Ascending aorta (tissue), 2 donors: Measurements from ENCODE around the gene RPLP2. TPM values are rescaled to one million over a fixed set of nuclear protein-coding genes. Genes with fewer than 3 reads are reported as not detected.

Experiments
- DNase-seq, 2 donors: peaks; one replicate each; pipeline ENCODE4 v3.0.0-alpha.2; 2019; ENCODE audit warnings: low spot score in 2 of 2
- H3K27ac ChIP-seq, 2 donors: fragments of 200-600 bp; sonication (generic); one replicate each; pipeline ENCODE4 v1.5.1; 2016 to 2017; ENCODE audit warnings: mild to moderate bottlenecking in 1 of 2
- H3K27me3 ChIP-seq: fragments of 200-600 bp; sonication (generic); one replicate; pipeline ENCODE4 v1.5.1; 2017
- H3K36me3 ChIP-seq, 2 donors: fragments of 200-600 bp; sonication (generic); one replicate each; pipeline ENCODE4 v1.5.1; 2016
- H3K4me1 ChIP-seq, 2 donors: fragments of 200-600 bp; sonication (generic); one replicate each; pipeline ENCODE4 v1.5.1; 2016 to 2017; ENCODE audit warnings: mild to moderate bottlenecking in 1 of 2
- H3K4me3 ChIP-seq, 2 donors: fragments of 200-600 bp; sonication (generic); one replicate each; pipeline ENCODE4 v1.5.1; 2016 to 2017; ENCODE audit warnings: mild to moderate bottlenecking in 1 of 2
- H3K9me3 ChIP-seq, 2 donors: fragments of 200-600 bp; sonication (generic); one replicate each; pipeline ENCODE4 v1.5.1; 2016
- intact Hi-C: fragments of 100-400 bp; cut with DNase I; formaldehyde crosslinking; loops from one replicate; pipeline ENCODE4 v1.15.1; 2023
- total RNA-seq: library from RNA; depleted of rRNA; stranded (reverse); fragments of >200 nt; gene quantifications from one replicate; pipeline ENCODE4 v1.1.0, GENCODE V29; 2016
- TF ChIP-seq, protein P1 (sequence below), 3 experiments: fragments of 200-600 bp in 2 of 3; fragments of 450-650 bp in 1 of 3; sonication (generic) in 2 of 3; IDR thresholded peaks; one replicate each; pipeline ENCODE4 v1.5.1; 2016 to 2019; ENCODE audit warnings: antibody characterized with exemption in 3 of 3, mild to moderate bottlenecking in 1 of 3, moderate library complexity in 1 of 3

RPLP2 gene
- total RNA-seq, 1 donor from 2014 or later, result 897 TPM

DNA sequence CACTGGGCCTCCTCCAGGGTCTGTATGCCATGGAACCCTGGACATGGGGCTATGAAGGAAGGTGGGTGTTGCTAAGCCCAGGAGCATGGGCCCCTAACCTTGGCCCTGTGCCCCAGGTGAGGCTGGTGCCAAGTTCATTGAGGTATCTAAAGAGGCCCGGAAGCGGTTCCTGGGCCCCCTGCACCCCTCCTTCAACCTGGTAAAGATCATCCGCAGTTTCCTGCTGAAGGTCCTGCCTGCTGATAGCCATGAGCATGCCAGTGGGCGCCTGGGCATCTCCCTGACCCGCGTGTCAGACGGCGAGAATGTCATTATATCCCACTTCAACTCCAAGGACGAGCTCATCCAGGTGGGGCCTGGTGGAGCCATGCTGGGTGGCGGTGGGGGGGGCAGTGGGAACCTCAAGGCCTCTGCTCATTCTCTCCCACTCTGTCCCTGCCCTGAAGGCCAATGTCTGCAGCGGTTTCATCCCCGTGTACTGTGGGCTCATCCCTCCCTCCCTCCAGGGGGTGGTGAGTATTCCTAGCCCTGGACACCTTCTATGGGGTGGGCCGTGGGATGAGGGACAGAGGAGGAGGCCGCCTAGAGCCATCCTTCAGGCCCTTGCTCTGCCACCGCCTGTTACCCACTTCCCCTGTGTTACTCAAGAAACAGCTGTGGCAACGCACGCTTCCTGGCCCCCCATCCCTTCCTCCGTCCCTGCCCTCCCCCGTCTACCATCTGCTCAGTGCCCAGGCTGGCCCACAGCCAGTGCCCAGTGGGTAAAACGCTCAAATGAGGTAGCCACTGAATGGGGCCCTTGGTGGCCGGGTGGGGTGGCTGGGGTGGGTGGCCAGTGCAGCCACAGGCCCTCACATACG is 12.0 kb downstream of the RPLP2 start:
- Histone ChIP-seq H3K36me3 (peaks cover 36 to 45% of the 10 kb centered on the region in 2 donors), H3K27me3 (no peaks in the 10 kb centered on the region), H3K9me3 (no peaks in the 10 kb centered on the region), H3K27ac (peak overlapping the region; percentile 66 to 98), H3K4me3 (peak overlapping the region; percentile 18 to 80), H3K4me1 (peaks cover 16 to 26% of the 10 kb centered on the region in 2 donors)
- TF ChIP-seq, protein P1, sequence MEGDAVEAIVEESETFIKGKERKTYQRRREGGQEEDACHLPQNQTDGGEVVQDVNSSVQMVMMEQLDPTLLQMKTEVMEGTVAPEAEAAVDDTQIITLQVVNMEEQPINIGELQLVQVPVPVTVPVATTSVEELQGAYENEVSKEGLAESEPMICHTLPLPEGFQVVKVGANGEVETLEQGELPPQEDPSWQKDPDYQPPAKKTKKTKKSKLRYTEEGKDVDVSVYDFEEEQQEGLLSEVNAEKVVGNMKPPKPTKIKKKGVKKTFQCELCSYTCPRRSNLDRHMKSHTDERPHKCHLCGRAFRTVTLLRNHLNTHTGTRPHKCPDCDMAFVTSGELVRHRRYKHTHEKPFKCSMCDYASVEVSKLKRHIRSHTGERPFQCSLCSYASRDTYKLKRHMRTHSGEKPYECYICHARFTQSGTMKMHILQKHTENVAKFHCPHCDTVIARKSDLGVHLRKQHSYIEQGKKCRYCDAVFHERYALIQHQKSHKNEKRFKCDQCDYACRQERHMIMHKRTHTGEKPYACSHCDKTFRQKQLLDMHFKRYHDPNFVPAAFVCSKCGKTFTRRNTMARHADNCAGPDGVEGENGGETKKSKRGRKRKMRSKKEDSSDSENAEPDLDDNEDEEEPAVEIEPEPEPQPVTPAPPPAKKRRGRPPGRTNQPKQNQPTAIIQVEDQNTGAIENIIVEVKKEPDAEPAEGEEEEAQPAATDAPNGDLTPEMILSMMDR (IDR thresholded peaks at IDR 0.05), result no peak
- intact Hi-C loops, result no loop called here
- no peak for DNase-seq

GRCh38 chr11:823441-824291 is 13.9 kb downstream of the RPLP2 start:
- intact Hi-C loops, result no loop called here
- TF ChIP-seq, protein P1 (IDR thresholded peaks at IDR 0.05), result no peak
- Histone ChIP-seq H3K36me3 (peaks cover 36 to 45% of the 10 kb centered on the region in 2 donors), H3K27me3 (no peaks in the 10 kb centered on the region), H3K27ac (no peak overlapping the region), H3K9me3 (no peaks in the 10 kb centered on the region), H3K4me3 (no peak overlapping the region), H3K4me1 (peaks cover 16 to 33% of the 10 kb centered on the region in 2 donors)
- no peak for DNase-seq

DNA sequence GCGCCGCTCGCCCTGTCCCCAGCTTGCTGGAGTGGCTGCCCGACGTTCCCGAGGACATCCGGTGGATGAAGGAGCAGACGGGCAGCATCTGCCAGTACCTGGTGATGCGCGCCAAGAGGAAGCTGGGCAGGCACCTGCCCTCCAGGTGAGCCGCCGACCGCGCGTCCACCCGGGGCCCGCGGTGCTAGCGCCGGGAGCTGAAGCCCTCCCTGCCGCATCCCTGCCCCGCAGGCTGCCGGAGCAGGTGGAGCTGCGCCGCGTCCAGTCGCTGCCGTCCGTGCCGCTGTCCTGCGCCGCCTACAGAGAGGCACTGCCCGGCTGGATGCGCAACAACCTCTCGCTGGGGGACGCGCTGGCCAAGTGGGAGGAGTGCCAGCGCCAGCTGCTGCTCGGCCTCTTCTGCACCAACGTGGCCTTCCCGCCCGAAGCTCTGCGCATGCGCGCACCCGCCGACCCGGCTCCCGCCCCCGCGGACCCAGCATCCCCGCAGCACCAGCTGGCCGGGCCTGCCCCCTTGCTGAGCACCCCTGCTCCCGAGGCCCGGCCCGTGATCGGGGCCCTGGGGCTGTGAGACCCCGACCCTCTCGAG is 14.6 kb downstream of the RPLP2 start:
- intact Hi-C loops, result no loop called here
- TF ChIP-seq, protein P1 (IDR thresholded peaks at IDR 0.05), result no peak
- no peak overlapping the region for H3K4me3 ChIP-seq
- peaks cover 36 to 45% of the 10 kb centered on the region in 2 donors for H3K36me3 ChIP-seq
- no peak overlapping the region for H3K27ac ChIP-seq
- H3K4me1 ChIP-seq, result peaks cover 16 to 33% of the 10 kb centered on the region in 2 donors
- no peaks in the 10 kb centered on the region for H3K27me3 ChIP-seq
- no peak for DNase-seq
- no peaks in the 10 kb centered on the region for H3K9me3 ChIP-seq

DNA sequence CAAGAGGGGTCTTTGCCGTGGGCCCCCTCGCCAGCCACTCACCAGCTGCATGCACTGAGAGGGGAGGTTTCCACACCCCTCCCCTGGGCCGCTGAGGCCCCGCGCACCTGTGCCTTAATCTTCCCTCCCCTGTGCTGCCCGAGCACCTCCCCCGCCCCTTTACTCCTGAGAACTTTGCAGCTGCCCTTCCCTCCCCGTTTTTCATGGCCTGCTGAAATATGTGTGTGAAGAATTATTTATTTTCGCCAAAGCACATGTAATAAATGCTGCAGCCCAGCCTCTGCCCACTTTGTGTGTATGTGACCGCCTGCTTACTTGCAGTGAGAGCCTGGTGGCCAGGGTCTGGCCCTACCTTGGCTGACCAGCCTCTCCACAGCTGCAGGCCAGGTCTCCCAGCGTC is 15.2 kb downstream of the RPLP2 start:
- TF ChIP-seq, protein P1 (IDR thresholded peaks at IDR 0.05), result no peak
- H3K36me3 ChIP-seq, result peaks cover 36 to 45% of the 10 kb centered on the region in 2 donors
- H3K9me3 ChIP-seq, result no peaks in the 10 kb centered on the region
- no peak overlapping the region for H3K27ac ChIP-seq
- no peaks in the 10 kb centered on the region for H3K27me3 ChIP-seq
- H3K4me1 ChIP-seq, result peaks cover 21 to 38% of the 10 kb centered on the region in 2 donors
- H3K4me3 ChIP-seq, result no peak overlapping the region
- intact Hi-C loops, result no loop called here
- no peak for DNase-seq

GRCh38 chr11:825366-826226 is 15.8 kb downstream of the RPLP2 start:
- no peak for DNase-seq
- no peaks in the 10 kb centered on the region for H3K9me3 ChIP-seq
- intact Hi-C loops, result no loop called here
- peaks cover 36 to 45% of the 10 kb centered on the region in 2 donors for H3K36me3 ChIP-seq
- H3K27me3 ChIP-seq, result no peaks in the 10 kb centered on the region
- H3K4me1 ChIP-seq, result peaks cover 19 to 44% of the 10 kb centered on the region in 2 donors
- no peak overlapping the region for H3K4me3 ChIP-seq
- H3K27ac ChIP-seq, result no peak overlapping the region
- TF ChIP-seq, protein P1 (IDR thresholded peaks at IDR 0.05), result no peak
